ENCODE measurements around the gene DNAH9. TPM values are rescaled to one million over a fixed set of nuclear protein-coding genes. Genes with fewer than 3 reads are reported as not detected.

The DNAH9 gene
- total RNA-seq, result not detected

GRCh38 chr17:11598274-11599221 is at the start of gene DNAH9:
Gene DNAH9, plus strand, starts transcription at chr17:11598470. Its CDS starts 29 bp downstream, at chr17:11598499.

GRCh38 chr17:11997147-11997971 is 399.1 kb downstream of the DNAH9 start, which contains the start of gene ZNF18:
Gene ZNF18, minus strand, starts transcription at chr17:11997475. Its CDS starts 4,646 bp downstream, at chr17:11992829.

